GM18870 (cell line): ENCODE data around the gene OR52N2.

Experiments used
- ATAC-seq: cut with Tn5 transposase; IDR thresholded peaks from one replicate; pipeline ENCODE4 v1.9.1; 2021; ENCODE audit warnings: moderate library complexity; ENCODE audit not compliant: unreplicated experiment

The OR52N2 gene

GRCh38 chr11:5808500-5809121 lies at the start of gene OR52N2:
OR52N2 (plus strand) TSS chr11:5808924; CDS start chr11:5820336, 11,412 bp downstream.
- peak; percentile 95 for ATAC-seq

DNA sequence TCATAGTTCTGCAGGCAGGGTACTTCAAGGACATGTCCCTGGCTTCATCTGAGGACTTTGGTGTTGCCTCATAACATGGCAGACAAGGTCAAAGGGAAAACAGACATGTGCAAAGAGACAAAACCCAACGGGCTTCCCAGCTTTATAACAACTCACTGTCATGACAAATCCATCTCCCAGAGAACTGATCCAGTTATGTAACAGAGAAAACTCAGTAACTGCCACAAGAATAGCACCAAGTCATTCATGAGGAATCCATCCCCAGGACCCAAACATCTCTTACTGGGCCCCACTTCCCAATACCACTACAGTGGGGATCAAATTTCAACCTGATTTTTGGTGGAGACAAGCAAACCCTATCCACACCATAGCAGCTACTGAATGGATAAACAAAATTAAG lies 41.7 kb upstream of the OR52N2 start:
- no peak for ATAC-seq

GRCh38 chr11:5783255-5783654 lies 25.5 kb upstream of the OR52N2 start, which contains the start of gene OR52N5:
OR52N5 (minus strand) TSS chr11:5783355; CDS start chr11:5778634, 4,721 bp downstream.
- ATAC-seq: no peak

- ATAC-seq: no peak
Measured at GRCh38 chr11:5791165-5791564, 17.6 kb upstream of the OR52N2 start, which contains the start of gene OR52N1. OR52N1 (minus strand) TSS chr11:5791265; CDS start chr11:5788816, 2,449 bp downstream.

GRCh38 chr11:5796541-5796940 lies 12.2 kb upstream of the OR52N2 start:
- ATAC-seq: no peak

DNA sequence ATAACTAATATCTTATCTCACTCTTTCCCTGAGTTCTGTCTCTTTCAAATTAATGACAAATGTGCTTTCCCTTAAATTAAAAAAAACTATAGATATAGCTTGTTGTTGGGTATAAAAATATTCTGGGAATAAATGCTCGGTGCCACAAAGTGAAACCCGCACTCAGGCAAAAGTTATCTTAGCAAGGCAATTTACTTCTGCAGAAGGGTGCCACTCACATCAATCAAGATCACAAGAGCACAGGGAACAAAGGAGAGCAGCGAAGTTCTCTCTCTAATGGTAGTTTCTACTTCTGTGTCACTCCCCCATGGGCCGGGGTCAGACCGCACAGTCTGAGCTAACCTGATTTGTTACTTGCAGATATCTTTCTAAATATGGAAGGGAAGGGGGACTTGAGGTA lies 4.7 kb upstream of the OR52N2 start:
- no peak for ATAC-seq

DNA sequence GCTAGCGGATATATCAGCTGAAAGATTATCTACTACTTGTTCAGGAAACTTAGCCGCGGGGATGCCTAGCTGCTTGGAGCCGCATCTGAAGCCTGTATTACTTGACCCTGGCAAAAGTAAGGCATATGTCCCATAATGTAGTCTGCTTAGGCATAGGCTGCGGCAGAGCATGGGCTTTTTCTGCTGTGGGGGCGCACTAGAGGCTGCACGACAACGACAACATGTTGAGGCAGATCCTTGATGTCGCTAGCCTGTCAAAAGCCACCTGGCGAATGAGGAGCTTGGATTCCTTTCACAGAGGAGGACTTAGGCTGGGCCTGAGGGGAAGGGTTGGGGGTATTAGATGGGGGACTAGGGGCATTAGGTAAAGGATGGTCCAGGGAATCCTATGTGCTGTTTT lies 1.1 kb upstream of the OR52N2 start:
- no peak for ATAC-seq

GRCh38 chr11:5809122-5809519 lies 397 bp downstream of the OR52N2 start:
- peak; percentile 29 for ATAC-seq

DNA sequence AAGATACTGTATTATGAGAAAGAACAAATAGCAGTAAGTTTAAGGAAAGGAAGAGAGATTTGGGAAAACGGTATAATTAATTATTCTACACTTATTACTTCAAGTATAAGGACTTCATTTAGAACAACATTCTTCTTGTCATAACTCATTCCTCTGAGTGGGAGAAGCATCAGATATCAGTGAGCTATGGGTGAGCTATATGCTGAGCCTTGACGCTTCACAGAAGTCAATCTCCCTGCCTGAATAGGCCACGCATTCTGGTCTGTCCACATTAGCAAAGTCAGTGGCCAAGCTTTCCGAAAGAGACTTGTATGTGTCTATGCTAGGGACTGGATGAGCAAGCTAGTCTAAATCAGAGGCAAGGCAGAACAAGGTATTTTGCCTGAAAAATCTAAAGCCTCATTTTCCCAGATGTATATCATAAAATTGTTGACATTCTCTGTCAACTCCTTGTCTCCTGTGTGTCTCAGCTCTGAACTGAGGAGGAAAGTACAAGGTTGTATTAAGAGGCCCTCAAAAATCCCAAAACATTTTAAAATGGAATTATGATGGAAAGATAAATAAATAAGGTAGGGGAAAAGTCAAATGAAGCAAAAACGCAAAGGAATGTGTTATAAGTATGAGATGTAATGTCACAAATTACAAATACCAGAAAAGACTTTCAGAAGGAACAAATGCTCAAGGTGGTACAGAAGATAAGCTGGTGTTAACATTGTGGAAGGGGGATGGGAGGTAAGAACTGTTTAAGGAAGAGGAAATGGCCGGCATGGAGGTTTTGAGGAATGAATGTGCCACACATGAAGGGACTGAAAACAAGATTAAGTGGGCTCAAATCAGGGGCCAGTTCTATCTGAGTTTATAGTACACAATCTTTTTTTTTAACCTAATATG lies 1.4 kb downstream of the OR52N2 start:
- ATAC-seq: no peak

GRCh38 chr11:5815534-5815933 lies 6.8 kb downstream of the OR52N2 start:
- ATAC-seq: no peak

DNA sequence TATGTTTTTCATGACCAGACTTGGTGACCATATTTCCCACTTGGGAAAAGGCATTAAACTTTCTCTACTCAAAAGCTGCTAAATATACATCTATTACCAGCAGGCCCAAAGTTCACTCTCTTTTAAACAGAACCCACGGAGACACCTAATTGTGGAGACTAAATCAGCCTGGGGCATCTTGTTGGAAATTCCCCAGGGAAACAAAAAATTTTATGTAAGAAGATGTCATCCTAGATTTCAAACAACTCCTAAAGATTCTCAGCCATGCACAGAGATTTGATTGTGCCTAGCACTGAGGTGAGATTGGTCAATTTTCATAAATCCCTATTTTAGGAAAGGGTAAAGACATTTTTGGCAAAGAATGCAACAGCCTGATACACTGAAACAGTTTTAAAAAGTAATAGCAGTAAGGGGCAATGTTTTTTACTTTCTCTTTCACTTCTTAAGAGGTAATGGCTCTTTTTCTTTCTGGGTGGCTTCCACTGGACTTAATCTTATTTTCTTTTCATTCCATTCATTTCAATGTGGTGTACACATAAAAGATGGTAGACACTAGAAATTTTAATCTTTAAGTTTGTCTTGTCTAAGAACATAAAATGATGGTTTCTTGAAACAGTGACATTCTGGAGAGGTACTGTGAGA lies 9.6 kb downstream of the OR52N2 start:
- no peak for ATAC-seq

GRCh38 chr11:5831196-5831829 lies 22.6 kb downstream of the OR52N2 start:
- no peak for ATAC-seq

GRCh38 chr11:5833446-5833845 lies 24.7 kb downstream of the OR52N2 start:
- no peak for ATAC-seq

DNA sequence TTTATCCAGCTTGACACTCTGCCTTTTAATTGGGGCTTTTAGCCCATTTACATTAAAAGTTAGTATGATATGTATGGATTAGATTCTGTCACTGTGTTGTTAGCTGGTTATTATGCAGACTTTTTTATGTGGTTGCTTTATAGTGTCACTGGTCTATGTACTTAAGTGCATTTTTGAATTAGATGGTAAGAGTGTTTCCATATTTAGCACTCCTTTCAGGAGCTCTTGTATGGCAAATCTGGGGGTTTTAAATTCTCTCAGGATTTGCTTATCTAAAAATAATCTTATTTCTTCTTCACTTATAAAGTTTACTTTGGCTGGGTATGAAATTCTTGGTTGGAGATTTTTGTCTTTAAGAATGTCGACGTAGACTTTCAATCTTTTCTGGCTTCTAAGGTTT lies 29.0 kb downstream of the OR52N2 start:
- ATAC-seq: no peak

DNA sequence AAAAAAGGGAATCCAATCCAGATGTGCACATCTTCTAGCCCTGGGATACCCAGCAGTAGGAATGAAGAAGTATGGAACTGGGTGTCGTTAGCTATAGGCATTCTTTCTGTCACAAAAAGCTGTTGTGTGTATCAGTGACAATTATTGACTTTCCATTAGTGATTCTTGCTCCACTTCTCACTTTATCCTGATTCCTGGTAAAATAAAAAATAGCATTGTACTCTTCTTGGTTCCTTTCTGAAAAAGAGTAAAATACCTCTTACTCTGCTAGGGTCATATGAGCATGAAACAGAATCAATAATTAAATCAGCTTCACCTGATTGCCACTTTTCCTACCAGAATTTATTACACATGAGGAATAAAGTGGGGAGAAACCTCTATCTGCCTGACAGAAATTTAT lies 33.1 kb downstream of the OR52N2 start, which contains the start of gene OR52E6:
TSS of gene OR52E6 (minus strand) at position 101 of the 400 bp plus-strand sequence. CDS start at position 101, 0 bp downstream.
- no peak for ATAC-seq

DNA sequence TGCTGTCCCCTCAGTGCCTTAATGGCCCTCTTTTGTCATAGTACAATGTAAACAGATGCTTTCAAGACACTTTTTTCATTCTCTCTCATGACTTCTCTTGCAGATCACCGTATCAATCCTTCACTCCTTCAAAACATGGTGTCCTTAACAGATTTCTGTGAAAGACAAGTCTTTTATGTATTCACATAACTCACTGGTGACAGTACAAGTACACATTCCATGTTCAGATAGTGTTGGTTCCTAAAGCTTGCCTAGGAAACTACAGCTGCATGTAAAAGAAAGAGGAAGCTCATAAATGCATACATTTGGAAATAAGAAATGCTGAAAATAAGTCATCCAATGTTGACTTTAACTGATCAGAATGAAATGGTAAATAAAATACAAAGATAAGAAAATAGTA lies 38.0 kb downstream of the OR52N2 start:
- no peak for ATAC-seq

- no peak for ATAC-seq
Measured at GRCh38 chr11:5847711-5848110, 39.0 kb downstream of the OR52N2 start.

DNA sequence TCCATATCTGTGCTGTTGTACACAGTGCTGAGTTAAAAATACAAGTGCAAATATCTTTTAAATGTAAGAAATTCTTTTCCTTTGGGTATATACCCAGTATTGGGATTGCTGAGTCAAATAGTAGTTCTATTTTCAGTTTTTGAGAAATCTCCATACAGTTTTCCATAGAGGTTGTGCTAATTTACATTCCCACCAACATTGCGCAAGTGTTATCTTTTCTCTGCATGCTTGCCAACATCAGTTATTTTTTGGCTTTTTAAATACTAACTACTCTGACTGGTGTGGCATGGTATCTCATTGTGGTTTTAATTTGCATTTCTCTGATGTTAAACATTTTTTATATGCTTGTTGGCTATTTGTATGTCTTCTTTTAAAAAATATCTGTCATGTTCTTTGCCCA lies 42.3 kb downstream of the OR52N2 start:
- no peak for ATAC-seq

- ATAC-seq: no peak
Measured at GRCh38 chr11:5857590-5857989, 48.9 kb downstream of the OR52N2 start, which contains the start of gene OR52E8. OR52E8 (minus strand) TSS chr11:5857690; CDS start chr11:5857690, 0 bp downstream.

- no peak for ATAC-seq
Measured at GRCh38 chr11:5865826-5866225, 57.1 kb downstream of the OR52N2 start.
